ENCODE results near the gene WDR89.

GRCh38 chr14:63578300-63578699 lies 63.4 kb downstream of the WDR89 start:
- TF ChIP-seq SNAI2 (CRISPR knock-in tag; IDR thresholded peaks at IDR 0.05) = no peak
- no peak for TF ChIP-seq ZFP30 (CRISPR knock-in tag; IDR thresholded peaks at IDR 0.05)
- no peak for TF ChIP-seq ARNTL (CRISPR knock-in tag; IDR thresholded peaks at IDR 0.05; ENCODE audit: borderline replicate concordance, low read depth)
- TF ChIP-seq ZNF8 (CRISPR knock-in tag; IDR thresholded peaks at IDR 0.05) = no peak
- no peak for TF ChIP-seq CSDC2 (CRISPR knock-in tag; IDR thresholded peaks at IDR 0.05)
- no peak for TF ChIP-seq GLIS3 (CRISPR knock-in tag; IDR thresholded peaks at IDR 0.05)
- no peak for TF ChIP-seq ZNF565 (CRISPR knock-in tag; conservative IDR thresholded peaks at IDR 0.05; ENCODE audit: low read depth)
- TF ChIP-seq TSHZ2 (CRISPR knock-in tag; IDR thresholded peaks at IDR 0.05) = no peak
- TF ChIP-seq, protein P1, sequence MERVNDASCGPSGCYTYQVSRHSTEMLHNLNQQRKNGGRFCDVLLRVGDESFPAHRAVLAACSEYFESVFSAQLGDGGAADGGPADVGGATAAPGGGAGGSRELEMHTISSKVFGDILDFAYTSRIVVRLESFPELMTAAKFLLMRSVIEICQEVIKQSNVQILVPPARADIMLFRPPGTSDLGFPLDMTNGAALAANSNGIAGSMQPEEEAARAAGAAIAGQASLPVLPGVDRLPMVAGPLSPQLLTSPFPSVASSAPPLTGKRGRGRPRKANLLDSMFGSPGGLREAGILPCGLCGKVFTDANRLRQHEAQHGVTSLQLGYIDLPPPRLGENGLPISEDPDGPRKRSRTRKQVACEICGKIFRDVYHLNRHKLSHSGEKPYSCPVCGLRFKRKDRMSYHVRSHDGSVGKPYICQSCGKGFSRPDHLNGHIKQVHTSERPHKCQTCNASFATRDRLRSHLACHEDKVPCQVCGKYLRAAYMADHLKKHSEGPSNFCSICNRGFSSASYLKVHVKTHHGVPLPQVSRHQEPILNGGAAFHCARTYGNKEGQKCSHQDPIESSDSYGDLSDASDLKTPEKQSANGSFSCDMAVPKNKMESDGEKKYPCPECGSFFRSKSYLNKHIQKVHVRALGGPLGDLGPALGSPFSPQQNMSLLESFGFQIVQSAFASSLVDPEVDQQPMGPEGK (CRISPR knock-in tag; IDR thresholded peaks at IDR 0.05; ENCODE audit: borderline replicate concordance) = no peak
- TF ChIP-seq, protein P2, sequence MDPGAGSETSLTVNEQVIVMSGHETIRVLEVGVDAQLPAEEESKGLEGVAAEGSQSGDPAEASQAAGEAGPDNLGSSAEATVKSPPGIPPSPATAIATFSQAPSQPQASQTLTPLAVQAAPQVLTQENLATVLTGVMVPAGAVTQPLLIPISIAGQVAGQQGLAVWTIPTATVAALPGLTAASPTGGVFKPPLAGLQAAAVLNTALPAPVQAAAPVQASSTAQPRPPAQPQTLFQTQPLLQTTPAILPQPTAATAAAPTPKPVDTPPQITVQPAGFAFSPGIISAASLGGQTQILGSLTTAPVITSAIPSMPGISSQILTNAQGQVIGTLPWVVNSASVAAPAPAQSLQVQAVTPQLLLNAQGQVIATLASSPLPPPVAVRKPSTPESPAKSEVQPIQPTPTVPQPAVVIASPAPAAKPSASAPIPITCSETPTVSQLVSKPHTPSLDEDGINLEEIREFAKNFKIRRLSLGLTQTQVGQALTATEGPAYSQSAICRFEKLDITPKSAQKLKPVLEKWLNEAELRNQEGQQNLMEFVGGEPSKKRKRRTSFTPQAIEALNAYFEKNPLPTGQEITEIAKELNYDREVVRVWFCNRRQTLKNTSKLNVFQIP (CRISPR knock-in tag; IDR thresholded peaks at IDR 0.05; ENCODE audit: borderline replicate concordance, low read depth) = no peak
- no peak for TF ChIP-seq ZFP3 (CRISPR knock-in tag; IDR thresholded peaks at IDR 0.05)
- no peak for TF ChIP-seq CSRNP3 (CRISPR knock-in tag; IDR thresholded peaks at IDR 0.05)
- no peak for TF ChIP-seq RARB (CRISPR knock-in tag; IDR thresholded peaks at IDR 0.05)
- TF ChIP-seq CREB5 (CRISPR knock-in tag; IDR thresholded peaks at IDR 0.05; ENCODE audit: low read depth) = no peak
